Stimulated activated naive B cell treated with anti-CD40 and anti-IgM and Interleukin-4, amounts not matched to agents 10 μg/mL and 1 μg/mL and 100 μg/mL, for 72 hours (primary cell): Measurements from ENCODE around the gene PCCA.
"Not testable (repeated sequence)": the region's sequence is repeated elsewhere in the genome, so short reads cannot be mapped to it uniquely, and the experiment has no call there.

Source experiments
- ATAC-seq, 2 donors: fragments of 150-1000 bp; cut with Tn5 transposase; replicated peaks; 2 replicates each; pipeline ENCODE4 v1.10.0; 2021; ENCODE audit warnings: moderate library complexity in 1 of 2
- DNase-seq: peaks from one replicate; pipeline ENCODE4 v3.0.0; 2021
- H3K27ac Mint-ChIP-seq: one replicate; pipeline ENCODE4 v1.8.0; 2022; ENCODE audit warnings: mild to moderate bottlenecking, mixed read lengths
- H3K27me3 Mint-ChIP-seq, 2 donors: one replicate each; pipeline ENCODE4 v1.8.0; 2022; ENCODE audit warnings: mixed read lengths in 2 of 2
- H3K36me3 Mint-ChIP-seq, 2 donors: one replicate each; pipeline ENCODE4 v1.8.0; 2022; ENCODE audit warnings: mixed read lengths in 2 of 2, mild to moderate bottlenecking in 1 of 2
- H3K4me1 Mint-ChIP-seq, 2 donors: one replicate each; pipeline ENCODE4 v1.8.0; 2022; ENCODE audit warnings: mixed read lengths in 2 of 2, mild to moderate bottlenecking in 1 of 2
- H3K4me3 Mint-ChIP-seq, 2 donors: one replicate each; pipeline ENCODE4 v1.8.0; 2022; ENCODE audit warnings: mild to moderate bottlenecking in 2 of 2, mixed read lengths in 2 of 2, moderate library complexity in 1 of 2
- H3K9me3 Mint-ChIP-seq, 2 donors: one replicate each; pipeline ENCODE4 v1.8.0; 2022; ENCODE audit warnings: mixed read lengths in 2 of 2, mild to moderate bottlenecking in 1 of 2

The PCCA gene

GRCh38 chr13:100546713-100547405 is 458.0 kb downstream of the PCCA start:
- Mint-ChIP-seq H3K36me3 (peaks cover 0 to 1% of the 10 kb centered on the region in 2 donors), H3K9me3 (no peaks in the 10 kb centered on the region), H3K27ac (no peak overlapping the region), H3K4me1 (peaks cover 8 to 22% of the 10 kb centered on the region in 2 donors), H3K27me3 (no peaks in the 10 kb centered on the region), H3K4me3 (no peak overlapping the region)
- no peak for DNase-seq
- no peak for ATAC-seq

GRCh38 chr13:100547791-100548201 is 458.9 kb downstream of the PCCA start:
- Mint-ChIP-seq H3K4me1 (peaks cover 4 to 13% of the 10 kb centered on the region in 2 donors), H3K27ac (no peak overlapping the region), H3K9me3 (no peaks in the 10 kb centered on the region), H3K4me3 (no peak overlapping the region), H3K36me3 (peaks cover 1 to 3% of the 10 kb centered on the region in 2 donors), H3K27me3 (no peaks in the 10 kb centered on the region)
- ATAC-seq (no peak), DNase-seq (no peak)

- Mint-ChIP-seq H3K4me1 (peaks cover under 1 to 3% of the 10 kb centered on the region in 2 donors), H3K27me3 (no peaks in the 10 kb centered on the region), H3K36me3 (peaks cover 1 to 6% of the 10 kb centered on the region in 2 donors), H3K4me3 (no peak overlapping the region), H3K9me3 (peaks cover 0 to under 1% of the 10 kb centered on the region in 2 donors), H3K27ac (no peak overlapping the region)
- no peak for DNase-seq
- ATAC-seq = no peak
Measured at GRCh38 chr13:100549316-100549715, 460.4 kb downstream of the PCCA start.

GRCh38 chr13:100552755-100553154 is 463.9 kb downstream of the PCCA start:
- H3K27ac Mint-ChIP-seq = no peak overlapping the region
- no peak overlapping the region for H3K4me3 Mint-ChIP-seq
- ATAC-seq (no peak), DNase-seq (no peak)
- peaks cover 3 to 4% of the 10 kb centered on the region in 2 donors for H3K9me3 Mint-ChIP-seq
- H3K36me3 Mint-ChIP-seq = peaks cover 5 to 16% of the 10 kb centered on the region in 2 donors
- H3K27me3 Mint-ChIP-seq = no peaks in the 10 kb centered on the region
- no peaks in the 10 kb centered on the region for H3K4me1 Mint-ChIP-seq

GRCh38 chr13:100559886-100560285 is 471.0 kb downstream of the PCCA start:
- Mint-ChIP-seq H3K9me3 (no peaks in the 10 kb centered on the region), H3K27ac (no peak overlapping the region), H3K4me3 (no peak overlapping the region), H3K27me3 (no peaks in the 10 kb centered on the region), H3K36me3 (peaks cover 4 to 7% of the 10 kb centered on the region in 2 donors), H3K4me1 (no peaks in the 10 kb centered on the region)
- ATAC-seq (no peak), DNase-seq (no peak)

- Mint-ChIP-seq H3K36me3 (peaks cover 4 to 6% of the 10 kb centered on the region in 2 donors), H3K9me3 (no peaks in the 10 kb centered on the region), H3K27ac (no peak overlapping the region), H3K27me3 (no peaks in the 10 kb centered on the region), H3K4me3 (no peak overlapping the region), H3K4me1 (no peaks in the 10 kb centered on the region)
- ATAC-seq (no peak), DNase-seq (no peak)
Measured at GRCh38 chr13:100560498-100561157, 471.7 kb downstream of the PCCA start.

- H3K4me3 Mint-ChIP-seq = no peak overlapping the region
- no peaks in the 10 kb centered on the region for H3K4me1 Mint-ChIP-seq
- DNase-seq (no peak), ATAC-seq (no peak)
- H3K27ac Mint-ChIP-seq = no peak overlapping the region
- no peaks in the 10 kb centered on the region for H3K27me3 Mint-ChIP-seq
- H3K9me3 Mint-ChIP-seq = peaks cover 0 to under 1% of the 10 kb centered on the region in 2 donors
- H3K36me3 Mint-ChIP-seq = peaks cover 4 to 9% of the 10 kb centered on the region in 2 donors
Measured at GRCh38 chr13:100561158-100561499, 472.2 kb downstream of the PCCA start.

- Mint-ChIP-seq H3K9me3 (peaks cover 0 to 4% of the 10 kb centered on the region in 2 donors), H3K36me3 (peaks cover 6 to 15% of the 10 kb centered on the region in 2 donors), H3K4me3 (no peak overlapping the region), H3K4me1 (no peaks in the 10 kb centered on the region), H3K27me3 (no peaks in the 10 kb centered on the region), H3K27ac (no peak overlapping the region)
- ATAC-seq (no peak), DNase-seq (no peak)
Measured at GRCh38 chr13:100561599-100562204, 472.8 kb downstream of the PCCA start.

GRCh38 chr13:100563779-100564178 is 474.9 kb downstream of the PCCA start:
- Mint-ChIP-seq H3K4me3 (no peak overlapping the region), H3K9me3 (peaks cover 0 to 4% of the 10 kb centered on the region in 2 donors), H3K27ac (no peak overlapping the region), H3K4me1 (no peaks in the 10 kb centered on the region), H3K36me3 (peaks cover 5 to 18% of the 10 kb centered on the region in 2 donors), H3K27me3 (no peaks in the 10 kb centered on the region)
- DNase-seq (no peak), ATAC-seq (no peak)

- Mint-ChIP-seq H3K27ac (no peak overlapping the region), H3K4me1 (no peaks in the 10 kb centered on the region), H3K36me3 (peaks cover 6 to 20% of the 10 kb centered on the region in 2 donors), H3K27me3 (no peaks in the 10 kb centered on the region), H3K4me3 (no peak overlapping the region), H3K9me3 (peaks cover 0 to 4% of the 10 kb centered on the region in 2 donors)
- DNase-seq (no peak), ATAC-seq (no peak)
Measured at GRCh38 chr13:100564444-100565223, 475.7 kb downstream of the PCCA start.

- no peak overlapping the region for H3K4me3 Mint-ChIP-seq
- no peak overlapping the region for H3K27ac Mint-ChIP-seq
- no peak for ATAC-seq
- H3K9me3 Mint-ChIP-seq = peaks cover 0 to 4% of the 10 kb centered on the region in 2 donors
- no peaks in the 10 kb centered on the region for H3K4me1 Mint-ChIP-seq
- H3K27me3 Mint-ChIP-seq = no peaks in the 10 kb centered on the region
- DNase-seq = no peak
- peaks cover 7 to 21% of the 10 kb centered on the region in 2 donors for H3K36me3 Mint-ChIP-seq
Measured at GRCh38 chr13:100565286-100565685, 476.4 kb downstream of the PCCA start.

GRCh38 chr13:100566543-100566942 is 477.6 kb downstream of the PCCA start:
- no peak for ATAC-seq
- Mint-ChIP-seq H3K27ac (no peak overlapping the region), H3K36me3 (peaks cover 7 to 21% of the 10 kb centered on the region in 2 donors), H3K27me3 (no peaks in the 10 kb centered on the region), H3K9me3 (peaks cover 0 to 4% of the 10 kb centered on the region in 2 donors), H3K4me1 (no peaks in the 10 kb centered on the region), H3K4me3 (no peak overlapping the region)
- DNase-seq = no peak

GRCh38 chr13:100573121-100573520 is 484.2 kb downstream of the PCCA start:
- H3K27ac Mint-ChIP-seq = no peak overlapping the region
- H3K27me3 Mint-ChIP-seq = no peaks in the 10 kb centered on the region
- no peaks in the 10 kb centered on the region for H3K9me3 Mint-ChIP-seq
- H3K36me3 Mint-ChIP-seq = peaks cover 3 to 5% of the 10 kb centered on the region in 2 donors
- DNase-seq = peak; percentile 50
- peak; percentile 87 to 92 for ATAC-seq
- H3K4me3 Mint-ChIP-seq = no peak overlapping the region
- H3K4me1 Mint-ChIP-seq = peaks cover 0 to 1% of the 10 kb centered on the region in 2 donors

GRCh38 chr13:100577239-100577638 is 488.3 kb downstream of the PCCA start:
- not testable (repeated sequence) for H3K27me3 Mint-ChIP-seq, DNase-seq, ATAC-seq, H3K4me3 Mint-ChIP-seq, H3K9me3 Mint-ChIP-seq, H3K27ac Mint-ChIP-seq, H3K4me1 Mint-ChIP-seq
- peaks cover 21 to 29% of the 10 kb centered on the region in 2 donors for H3K36me3 Mint-ChIP-seq
